NCI-H2196 treated with DMSO at 0.1 percent for 48 hours (cell line): ENCODE measurements around the gene CORO2B.

Experiments
- DNase-seq: peaks from one replicate; lab custom pipeline; 2025; ENCODE audit not compliant: unreplicated experiment; lab: John Stamatoyannopoulos, UW

Gene CORO2B

GRCh38 chr15:68696414-68697363 is 117.9 kb downstream of the CORO2B start:
- no peak for DNase-seq

- no peak for DNase-seq
Measured at GRCh38 chr15:68697711-68698690, 119.2 kb downstream of the CORO2B start.

- DNase-seq: no peak
Measured at GRCh38 chr15:68698708-68699107, 119.9 kb downstream of the CORO2B start.

GRCh38 chr15:68699124-68699880 is 120.5 kb downstream of the CORO2B start:
- DNase-seq: no peak

- DNase-seq: no peak
Measured at GRCh38 chr15:68699881-68700454, 121.2 kb downstream of the CORO2B start.

- DNase-seq: peak; percentile 33
Measured at GRCh38 chr15:68700455-68701123, 121.8 kb downstream of the CORO2B start.

- DNase-seq: no peak
Measured at GRCh38 chr15:68701886-68702285, 123.1 kb downstream of the CORO2B start.

GRCh38 chr15:68704496-68705021 is 125.8 kb downstream of the CORO2B start:
- DNase-seq: no peak

GRCh38 chr15:68706256-68706655 is 127.5 kb downstream of the CORO2B start:
- no peak for DNase-seq

- DNase-seq: no peak
Measured at GRCh38 chr15:68706931-68707330, 128.1 kb downstream of the CORO2B start.

- DNase-seq: no peak
Measured at GRCh38 chr15:68707386-68707785, 128.6 kb downstream of the CORO2B start.

GRCh38 chr15:68709876-68710275 is 131.1 kb downstream of the CORO2B start:
- no peak for DNase-seq

- DNase-seq: no peak
Measured at GRCh38 chr15:68710536-68710935, 131.7 kb downstream of the CORO2B start.

GRCh38 chr15:68711406-68711805 is 132.6 kb downstream of the CORO2B start:
- no peak for DNase-seq

GRCh38 chr15:68712886-68713285 is 134.1 kb downstream of the CORO2B start:
- no peak for DNase-seq

GRCh38 chr15:68713874-68714273 is 135.1 kb downstream of the CORO2B start:
- no peak for DNase-seq

GRCh38 chr15:68715111-68715510 is 136.3 kb downstream of the CORO2B start:
- DNase-seq: no peak

GRCh38 chr15:68717951-68718350 is 139.2 kb downstream of the CORO2B start:
- DNase-seq: no peak

GRCh38 chr15:68718468-68718867 is 139.7 kb downstream of the CORO2B start:
- no peak for DNase-seq

- no peak for DNase-seq
Measured at GRCh38 chr15:68719051-68719450, 140.3 kb downstream of the CORO2B start.
